A549 (cell line): Measurements from ENCODE around the gene DET1. TPM values are rescaled to one million over a fixed set of nuclear protein-coding genes. Genes with fewer than 3 reads are reported as not detected.

Experiments used
- ATAC-seq, 2 experiments: fragments of 200-7000 bp in 1 of 2; fragments of >200 bp in 1 of 2; cut with Nextera tagmentation in 1 of 2; cut with Tn5 transposase in 1 of 2; 3 replicates each; pipeline versions ENCODE4 v1.8.0 to v1.9.1; 2018 to 2020; ENCODE audit warnings: mild to moderate bottlenecking in 1 of 2, moderate library complexity in 1 of 2
- CTCF ChIA-PET: fragments of 300-600 bp; sonication (Branson Sonifier 250); formaldehyde crosslinking; extraction: SDS; loops from one replicate; lab custom pipeline; 2021; ENCODE audit warnings: antibody characterized with exemption, inconsistent platforms; lab: Yijun Ruan, JAX
- POLR2A ChIA-PET: fragments of 350-600 bp; formaldehyde crosslinking; extraction: SDS; loops from one replicate; lab custom pipeline; 2021; ENCODE audit warnings: antibody characterized with exemption, inconsistent platforms; lab: Yijun Ruan, JAX
- DNase-seq, 2 experiments: peaks; one replicate each; pipeline versions ENCODE4 v3.0.0 to v3.0.0-alpha.2; 2011 to 2016; ENCODE audit warnings: low read depth in 1 of 2, low spot score in 1 of 2
- FAIRE-seq: peaks from 2 replicates; lab custom pipeline; 2011; peaks lifted over from hg19 to GRCh38; lab: Jason Lieb, UNC
- H3K27ac ChIP-seq, 2 experiments: fragments of >200 bp; sonication (Bioruptor Twin); formaldehyde crosslinking; 3 replicates each; pipeline ENCODE4 v1.5.1; 2016 to 2017
- H3K4me1 ChIP-seq: fragments of >200 bp; sonication (Bioruptor Twin); formaldehyde crosslinking; 3 replicates; pipeline ENCODE4 v1.6.1; 2016
- H3K4me2 ChIP-seq: fragments of >200 bp; sonication (Bioruptor Twin); formaldehyde crosslinking; 3 replicates; pipeline ENCODE4 v1.6.1; 2016
- H3K4me3 ChIP-seq: fragments of >200 bp; sonication (Bioruptor Twin); formaldehyde crosslinking; 3 replicates; pipeline ENCODE4 v1.5.1; 2016
- H3K9me3 ChIP-seq: fragments of >200 bp; sonication (Bioruptor Twin); formaldehyde crosslinking; 3 replicates; pipeline ENCODE4 v1.6.1; 2016
- CBX2 ChIP-seq: fragments of 200-600 bp; sonication (generic); IDR thresholded peaks from 2 replicates; pipeline ENCODE4 v1.6.1; 2016; ENCODE audit warnings: low read depth, mild to moderate bottlenecking, borderline replicate concordance
- CBX8 ChIP-seq: fragments of 200-600 bp; sonication (generic); IDR thresholded peaks from 2 replicates; pipeline ENCODE4 v1.6.1; 2016
- CHD2 ChIP-seq: fragments of 150-350 bp; IDR thresholded peaks from 2 replicates; pipeline ENCODE4 v1.6.1; 2014; ENCODE audit warnings: low read length; ENCODE audit not compliant: partially characterized antibody
- EP300 ChIP-seq, 2 experiments: fragments of >200 bp; sonication (Bioruptor Twin); formaldehyde crosslinking; IDR thresholded peaks; 2 replicates in 1 of 2; 3 replicates in 1 of 2; pipeline ENCODE4 v1.6.1; 2016 to 2017
- FOSB ChIP-seq: fragments of 250-450 bp; sonication (Bioruptor Pico); IDR thresholded peaks from 2 replicates; pipeline ENCODE4 v1.5.0; 2020; ENCODE audit warnings: mild to moderate bottlenecking, moderate library complexity
- HDAC2 ChIP-seq: fragments of 200-600 bp; sonication (generic); IDR thresholded peaks from 2 replicates; pipeline ENCODE4 v1.6.1; 2016
- HEYL ChIP-seq: fragments of 250-450 bp; sonication (Bioruptor Pico); IDR thresholded peaks from 2 replicates; pipeline ENCODE4 v1.8.0; 2021; ENCODE audit warnings: mild to moderate bottlenecking, moderate library complexity
- HOXB5 ChIP-seq: fragments of 250-450 bp; sonication (Bioruptor Pico); IDR thresholded peaks from 2 replicates; pipeline ENCODE4 v1.5.0; 2020; ENCODE audit warnings: mild to moderate bottlenecking, moderate library complexity
- KDM1A ChIP-seq: fragments of 200-600 bp; sonication (generic); IDR thresholded peaks from 2 replicates; pipeline ENCODE4 v1.6.1; 2016; ENCODE audit warnings: low read depth, mild to moderate bottlenecking
- MAFK ChIP-seq: fragments of 450-650 bp; IDR thresholded peaks from 2 replicates; pipeline ENCODE4 v1.6.1; 2014; ENCODE audit not compliant: partially characterized antibody
- MYC ChIP-seq: IDR thresholded peaks from 2 replicates; pipeline ENCODE4 v1.6.1; 2012; ENCODE audit warnings: mild to moderate bottlenecking, inconsistent platforms, low read length, improper control_type of control experiment, borderline replicate concordance
- NPAS2 ChIP-seq: fragments of 250-450 bp; sonication (Bioruptor Pico); IDR thresholded peaks from 2 replicates; pipeline ENCODE4 v1.8.0; 2022; ENCODE audit warnings: mild to moderate bottlenecking, moderate library complexity, borderline replicate concordance
- NR3C1 ChIP-seq: fragments of >200 bp; sonication (Bioruptor Twin); formaldehyde crosslinking; IDR thresholded peaks from 3 replicates; pipeline ENCODE4 v1.6.1; 2017
- PHF8 ChIP-seq: fragments of 200-600 bp; sonication (generic); IDR thresholded peaks from 2 replicates; pipeline ENCODE4 v1.6.1; 2016; ENCODE audit warnings: low read depth, mild to moderate bottlenecking, antibody characterized with exemption, moderate library complexity, borderline replicate concordance
- POLR2A ChIP-seq: IDR thresholded peaks from 2 replicates; pipeline ENCODE4 v1.6.1; 2012; ENCODE audit warnings: mild to moderate bottlenecking, low read length
- RCOR1 ChIP-seq: fragments of 150-350 bp; IDR thresholded peaks from 2 replicates; pipeline ENCODE4 v1.6.1; 2014; ENCODE audit warnings: antibody characterized with exemption, low read length, low read depth
- SMC3 ChIP-seq: fragments of >200 bp; sonication (Bioruptor Twin); formaldehyde crosslinking; IDR thresholded peaks from 3 replicates; pipeline ENCODE4 v1.6.1; 2018; ENCODE audit warnings: inconsistent platforms
- WGBS: methylation state at CpG from one replicate; pipeline ENCODE4 v1.1.6; 2017; ENCODE audit errors: missing lambda C conversion rate; 5-methylcytosine and 5-hydroxymethylcytosine counted together
- polyA plus RNA-seq, 4 experiments: library from polyadenylated mRNA; depleted of rRNA in 3 of 4; stranded (reverse); fragments of >200 nt; fragmentation: RNase III in 1 of 4; extraction: RNeasy Plus Mini Kit Qiagen cat#74134 plus additional on column Dnase treatment in 1 of 4; gene quantifications; 2 replicates in 3 of 4; 3 replicates in 1 of 4; pipeline ENCODE4 v1.2.3, GENCODE V29; 2011 to 2017
- TF ChIP-seq, protein P1 (sequence below): fragments of 450-650 bp; IDR thresholded peaks from 2 replicates; pipeline ENCODE4 v1.6.1; 2014; ENCODE audit warnings: antibody characterized with exemption
- TF ChIP-seq, protein P2 (sequence below): IDR thresholded peaks from 2 replicates; pipeline ENCODE4 v1.6.1; 2012
- TF ChIP-seq, protein P3 (sequence below): fragments of >200 bp; sonication (Bioruptor Twin); formaldehyde crosslinking; IDR thresholded peaks from 2 replicates; pipeline ENCODE4 v1.6.1; 2016
- TF ChIP-seq, protein P4 (sequence below): IDR thresholded peaks from 2 replicates; pipeline ENCODE4 v1.6.1; 2012
- TF ChIP-seq, protein P5 (sequence below): fragments of >200 bp; sonication (Bioruptor Twin); formaldehyde crosslinking; IDR thresholded peaks from 3 replicates; pipeline ENCODE4 v1.5.1; 2016
- TF ChIP-seq, protein P6 (sequence below): fragments of 200-600 bp; sonication (generic); IDR thresholded peaks from 2 replicates; pipeline ENCODE4 v1.6.1; 2016; ENCODE audit warnings: antibody characterized with exemption, mild to moderate bottlenecking, moderate library complexity

The DET1 gene
- polyA plus RNA-seq, 2 of the 4 experiments (the other 2 are of a cell fraction), result 3.9 to 12.4 TPM

- TF ChIP-seq, protein P1, sequence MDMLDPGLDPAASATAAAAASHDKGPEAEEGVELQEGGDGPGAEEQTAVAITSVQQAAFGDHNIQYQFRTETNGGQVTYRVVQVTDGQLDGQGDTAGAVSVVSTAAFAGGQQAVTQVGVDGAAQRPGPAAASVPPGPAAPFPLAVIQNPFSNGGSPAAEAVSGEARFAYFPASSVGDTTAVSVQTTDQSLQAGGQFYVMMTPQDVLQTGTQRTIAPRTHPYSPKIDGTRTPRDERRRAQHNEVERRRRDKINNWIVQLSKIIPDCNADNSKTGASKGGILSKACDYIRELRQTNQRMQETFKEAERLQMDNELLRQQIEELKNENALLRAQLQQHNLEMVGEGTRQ, result no peak
- TF ChIP-seq, protein P2, sequence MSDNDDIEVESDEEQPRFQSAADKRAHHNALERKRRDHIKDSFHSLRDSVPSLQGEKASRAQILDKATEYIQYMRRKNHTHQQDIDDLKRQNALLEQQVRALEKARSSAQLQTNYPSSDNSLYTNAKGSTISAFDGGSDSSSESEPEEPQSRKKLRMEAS, result no peak
- TF ChIP-seq, protein P3, sequence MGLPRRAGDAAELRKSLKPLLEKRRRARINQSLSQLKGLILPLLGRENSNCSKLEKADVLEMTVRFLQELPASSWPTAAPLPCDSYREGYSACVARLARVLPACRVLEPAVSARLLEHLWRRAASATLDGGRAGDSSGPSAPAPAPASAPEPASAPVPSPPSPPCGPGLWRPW, result no peak
- TF ChIP-seq CBX8 (no peak), EP300 (IDR thresholded peaks at IDR 0.05) (no peak), KDM1A (no peak), NR3C1 (no peak), MYC (no peak), SMC3 (no peak), HOXB5 (no peak), RCOR1 (no peak), HDAC2 (no peak)
- TF ChIP-seq, protein P4, sequence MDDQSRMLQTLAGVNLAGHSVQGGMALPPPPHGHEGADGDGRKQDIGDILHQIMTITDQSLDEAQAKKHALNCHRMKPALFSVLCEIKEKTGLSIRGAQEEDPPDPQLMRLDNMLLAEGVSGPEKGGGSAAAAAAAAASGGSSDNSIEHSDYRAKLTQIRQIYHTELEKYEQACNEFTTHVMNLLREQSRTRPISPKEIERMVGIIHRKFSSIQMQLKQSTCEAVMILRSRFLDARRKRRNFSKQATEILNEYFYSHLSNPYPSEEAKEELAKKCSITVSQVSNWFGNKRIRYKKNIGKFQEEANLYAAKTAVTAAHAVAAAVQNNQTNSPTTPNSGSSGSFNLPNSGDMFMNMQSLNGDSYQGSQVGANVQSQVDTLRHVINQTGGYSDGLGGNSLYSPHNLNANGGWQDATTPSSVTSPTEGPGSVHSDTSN, result no peak
- TF ChIP-seq, all 56 proteins: peak for 0
- Histone ChIP-seq H3K4me1 (no peaks in the 10 kb centered on the region), H3K9me3 (no peaks in the 10 kb centered on the region), H3K27ac (no peak overlapping the region), H3K4me2 (no peak overlapping the region), H3K4me3 (no peak overlapping the region)
- no peak for DNase-seq
- ChIA-PET CTCF (interaction anchor here (1.1 to 1.4 kb wide), 3 partner anchors 8 to 118 kb away, joined by 3 to 6 read pairs (median 4); no protein-coding TSS in a partner anchor), POLR2A (no interaction called here)
- no peak for FAIRE-seq
- 91% methylated on average over 11 of the region's 11 CpGs for WGBS
- no peak for ATAC-seq
Observed at GRCh38 chr15:88497109-88497765, 49.2 kb downstream of the DET1 start.

- 85% methylated on average over 10 of the region's 10 CpGs for WGBS
Observed at GRCh38 chr15:88493844-88494243, 52.6 kb downstream of the DET1 start.

More at GRCh38 chr15:88493844-88494243, 52.6 kb downstream of the DET1 start:
- FAIRE-seq (no peak), DNase-seq (no peak), ATAC-seq (no peak)
- ChIA-PET POLR2A (interaction anchor here (0.6 kb wide), 1 partner anchor 144 kb away, joined by 12 read pairs; no protein-coding TSS in a partner anchor), CTCF (interaction anchor here (0.6 kb wide), 1 partner anchor 120 kb away, joined by 4 read pairs; no protein-coding TSS in a partner anchor)
- H3K9me3 ChIP-seq, result no peaks in the 10 kb centered on the region
- H3K4me3 ChIP-seq, result no peak overlapping the region
- no peak overlapping the region for H3K27ac ChIP-seq
- H3K4me1 ChIP-seq, result no peaks in the 10 kb centered on the region
- H3K4me2 ChIP-seq, result no peak overlapping the region
- TF ChIP-seq NPAS2 (CRISPR knock-in tag) (no peak), SMC3 (no peak), PHF8 (no peak), HOXB5 (no peak), CHD2 (no peak), CBX2 (no peak), FOSB (CRISPR knock-in tag) (no peak), HEYL (CRISPR knock-in tag) (no peak), POLR2A (no peak), KDM1A (no peak), MAFK (no peak)
- TF ChIP-seq, protein P5, sequence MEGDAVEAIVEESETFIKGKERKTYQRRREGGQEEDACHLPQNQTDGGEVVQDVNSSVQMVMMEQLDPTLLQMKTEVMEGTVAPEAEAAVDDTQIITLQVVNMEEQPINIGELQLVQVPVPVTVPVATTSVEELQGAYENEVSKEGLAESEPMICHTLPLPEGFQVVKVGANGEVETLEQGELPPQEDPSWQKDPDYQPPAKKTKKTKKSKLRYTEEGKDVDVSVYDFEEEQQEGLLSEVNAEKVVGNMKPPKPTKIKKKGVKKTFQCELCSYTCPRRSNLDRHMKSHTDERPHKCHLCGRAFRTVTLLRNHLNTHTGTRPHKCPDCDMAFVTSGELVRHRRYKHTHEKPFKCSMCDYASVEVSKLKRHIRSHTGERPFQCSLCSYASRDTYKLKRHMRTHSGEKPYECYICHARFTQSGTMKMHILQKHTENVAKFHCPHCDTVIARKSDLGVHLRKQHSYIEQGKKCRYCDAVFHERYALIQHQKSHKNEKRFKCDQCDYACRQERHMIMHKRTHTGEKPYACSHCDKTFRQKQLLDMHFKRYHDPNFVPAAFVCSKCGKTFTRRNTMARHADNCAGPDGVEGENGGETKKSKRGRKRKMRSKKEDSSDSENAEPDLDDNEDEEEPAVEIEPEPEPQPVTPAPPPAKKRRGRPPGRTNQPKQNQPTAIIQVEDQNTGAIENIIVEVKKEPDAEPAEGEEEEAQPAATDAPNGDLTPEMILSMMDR, result no peak
- TF ChIP-seq, protein P6, sequence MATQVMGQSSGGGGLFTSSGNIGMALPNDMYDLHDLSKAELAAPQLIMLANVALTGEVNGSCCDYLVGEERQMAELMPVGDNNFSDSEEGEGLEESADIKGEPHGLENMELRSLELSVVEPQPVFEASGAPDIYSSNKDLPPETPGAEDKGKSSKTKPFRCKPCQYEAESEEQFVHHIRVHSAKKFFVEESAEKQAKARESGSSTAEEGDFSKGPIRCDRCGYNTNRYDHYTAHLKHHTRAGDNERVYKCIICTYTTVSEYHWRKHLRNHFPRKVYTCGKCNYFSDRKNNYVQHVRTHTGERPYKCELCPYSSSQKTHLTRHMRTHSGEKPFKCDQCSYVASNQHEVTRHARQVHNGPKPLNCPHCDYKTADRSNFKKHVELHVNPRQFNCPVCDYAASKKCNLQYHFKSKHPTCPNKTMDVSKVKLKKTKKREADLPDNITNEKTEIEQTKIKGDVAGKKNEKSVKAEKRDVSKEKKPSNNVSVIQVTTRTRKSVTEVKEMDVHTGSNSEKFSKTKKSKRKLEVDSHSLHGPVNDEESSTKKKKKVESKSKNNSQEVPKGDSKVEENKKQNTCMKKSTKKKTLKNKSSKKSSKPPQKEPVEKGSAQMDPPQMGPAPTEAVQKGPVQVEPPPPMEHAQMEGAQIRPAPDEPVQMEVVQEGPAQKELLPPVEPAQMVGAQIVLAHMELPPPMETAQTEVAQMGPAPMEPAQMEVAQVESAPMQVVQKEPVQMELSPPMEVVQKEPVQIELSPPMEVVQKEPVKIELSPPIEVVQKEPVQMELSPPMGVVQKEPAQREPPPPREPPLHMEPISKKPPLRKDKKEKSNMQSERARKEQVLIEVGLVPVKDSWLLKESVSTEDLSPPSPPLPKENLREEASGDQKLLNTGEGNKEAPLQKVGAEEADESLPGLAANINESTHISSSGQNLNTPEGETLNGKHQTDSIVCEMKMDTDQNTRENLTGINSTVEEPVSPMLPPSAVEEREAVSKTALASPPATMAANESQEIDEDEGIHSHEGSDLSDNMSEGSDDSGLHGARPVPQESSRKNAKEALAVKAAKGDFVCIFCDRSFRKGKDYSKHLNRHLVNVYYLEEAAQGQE, result no peak
- TF ChIP-seq, protein P3, result no peak
